HG03175 (cell line): ENCODE measurements around the gene MRTO4.
"Not testable (repeated sequence)": the region's sequence is repeated elsewhere in the genome, so short reads cannot be mapped to it uniquely, and the experiment has no call there.

ENCODE experiments used
- ATAC-seq: cut with Tn5 transposase; IDR thresholded peaks from one replicate; pipeline ENCODE4 v1.9.1; 2021; ENCODE audit warnings: mild to moderate bottlenecking, moderate library complexity; ENCODE audit not compliant: unreplicated experiment

The MRTO4 gene

DNA sequence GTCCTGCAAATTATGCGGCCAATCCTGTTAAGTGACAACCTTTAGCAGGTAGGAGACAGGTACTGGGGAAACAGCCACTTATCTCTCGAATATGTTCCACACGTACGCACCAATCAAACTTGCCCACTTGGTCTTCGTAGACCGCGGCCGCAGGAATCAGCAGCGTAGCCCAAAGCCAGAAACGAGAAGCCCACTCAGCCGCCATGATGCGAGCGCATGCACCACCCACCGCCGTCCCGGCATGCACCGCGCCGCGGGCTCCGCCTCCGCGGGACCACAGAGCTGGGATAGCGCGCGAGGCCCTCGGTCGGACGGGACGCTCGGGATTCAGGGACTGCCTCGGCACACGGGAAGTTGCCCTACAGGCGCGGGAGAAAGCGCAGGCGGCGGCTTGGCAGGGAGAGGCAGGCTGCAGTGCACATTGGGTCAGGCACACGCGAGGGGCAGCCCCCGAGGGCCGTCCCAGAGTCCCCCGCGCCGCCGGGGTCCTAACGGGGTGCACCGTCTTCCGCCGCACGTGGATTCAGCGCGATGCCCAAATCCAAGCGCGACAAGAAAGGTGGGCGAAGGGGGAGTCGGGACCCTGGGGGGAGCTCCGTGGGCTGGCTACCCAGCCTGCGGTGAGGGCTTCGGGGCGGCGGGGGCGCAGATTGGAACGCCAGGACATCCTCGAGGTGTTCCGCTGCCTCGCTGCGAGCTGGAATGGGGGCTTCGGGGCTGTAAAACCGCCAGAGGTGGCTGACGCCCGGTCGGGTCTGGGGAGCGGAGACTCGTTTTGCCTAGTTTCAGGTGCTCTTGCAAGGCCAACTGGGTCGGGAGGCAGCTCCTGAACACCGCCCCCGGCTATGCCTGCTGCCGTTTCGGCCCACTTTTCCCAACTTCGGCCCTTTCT, at the start of gene MRTO4, which contains the start of gene EMC1:
Gene MRTO4, plus strand, starts transcription at position 501 of the 892 bp plus-strand sequence. Its CDS starts 31 bp downstream, at position 532.
Gene EMC1, minus strand, starts transcription at position 220 of the 892 bp plus-strand sequence. Its CDS starts 15 bp downstream, at position 205.
- ATAC-seq: peak; percentile 77

DNA sequence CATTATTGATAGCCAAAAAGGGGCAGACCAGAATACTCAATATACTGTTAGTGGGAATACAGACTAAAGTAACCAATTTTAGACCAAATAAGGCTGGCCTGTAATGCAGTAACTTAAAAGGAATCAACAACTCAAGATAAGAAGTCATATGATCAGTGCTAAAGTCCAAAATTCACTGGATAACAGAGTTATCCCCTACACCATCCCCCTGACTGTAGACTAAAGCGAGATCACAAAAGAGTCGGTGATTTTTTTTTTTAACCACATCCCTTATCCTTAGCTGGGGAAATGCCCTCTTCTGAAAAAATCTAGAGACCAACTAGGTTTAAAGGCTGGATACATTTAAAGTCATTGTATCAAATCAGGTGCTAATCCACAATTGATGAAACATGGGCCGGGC, 49.2 kb upstream of the MRTO4 start:
- no peak for ATAC-seq

DNA sequence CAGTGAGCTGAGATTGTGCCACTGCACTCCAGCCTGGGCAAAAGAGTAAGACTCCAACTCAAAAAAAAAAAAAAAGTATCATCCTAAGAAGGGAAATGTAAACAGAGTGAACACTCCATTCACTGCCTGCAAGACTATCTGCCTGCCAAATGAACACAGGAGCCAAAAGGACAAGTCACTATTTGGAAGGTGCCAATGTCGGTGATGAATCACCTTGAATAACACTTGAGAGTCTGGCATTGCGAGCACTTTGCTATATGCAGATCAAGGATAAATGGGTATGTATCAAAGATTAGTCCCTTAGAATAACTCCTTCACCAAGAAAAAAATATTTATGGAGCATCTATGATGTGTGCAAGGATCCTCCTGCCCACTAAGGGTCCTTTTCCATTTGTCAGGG, 48.2 kb upstream of the MRTO4 start:
- no peak for ATAC-seq

DNA sequence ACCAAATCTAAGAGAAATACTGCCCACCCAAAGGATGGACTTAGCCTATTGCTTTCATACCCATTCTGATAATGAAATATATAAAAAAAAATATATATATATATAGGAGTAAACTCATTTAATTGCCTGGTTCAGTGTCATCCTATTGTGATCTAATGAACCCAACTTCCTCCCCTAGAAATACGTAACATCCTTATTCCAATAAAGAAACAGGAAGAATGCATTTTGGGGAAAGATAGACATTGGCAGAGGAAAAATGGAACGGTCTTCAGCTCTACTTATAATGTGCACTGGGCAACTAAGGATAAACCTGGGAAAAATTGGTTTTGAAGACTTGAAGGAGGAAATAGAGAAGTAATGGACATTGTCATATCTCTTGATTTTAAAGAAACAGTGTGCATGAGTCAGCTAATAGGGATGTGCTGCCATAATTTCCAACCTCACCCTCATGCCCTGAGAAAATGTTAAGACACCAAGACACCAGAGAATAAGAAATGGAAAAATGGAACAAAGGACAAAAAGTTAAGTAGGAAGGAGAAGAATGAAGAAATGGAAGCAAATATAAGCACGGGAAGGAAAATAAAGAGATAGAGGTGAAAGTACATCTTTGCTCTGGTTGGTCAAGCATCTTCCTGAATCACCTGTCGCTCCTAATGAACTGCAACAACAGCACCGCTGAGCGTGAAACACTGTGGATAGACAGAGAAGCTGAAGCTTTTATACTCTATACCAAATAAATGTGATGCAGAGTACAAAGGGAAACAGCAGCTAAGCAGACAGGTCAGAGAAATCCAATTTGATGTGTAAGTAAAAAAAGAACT, 46.9 kb upstream of the MRTO4 start:
- no peak for ATAC-seq

DNA sequence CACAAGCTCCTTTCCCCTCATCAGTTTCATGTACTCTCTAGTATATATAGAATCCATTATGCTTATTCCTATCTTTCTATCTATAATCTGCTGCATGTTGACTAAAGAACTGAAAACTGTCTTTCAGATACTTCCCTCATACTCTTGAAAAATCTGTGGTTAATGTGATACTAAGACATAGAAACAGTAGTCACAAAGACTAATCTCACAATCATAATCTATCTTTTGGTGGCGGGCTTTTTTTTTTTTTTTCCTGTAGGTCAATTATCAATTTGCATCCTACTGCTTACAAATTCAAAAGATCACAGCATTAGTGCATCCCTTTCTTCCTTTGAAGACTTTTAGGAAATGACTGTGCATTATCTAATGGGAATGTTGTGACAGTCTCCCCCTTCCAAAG, 46.2 kb upstream of the MRTO4 start:
- ATAC-seq: no peak

DNA sequence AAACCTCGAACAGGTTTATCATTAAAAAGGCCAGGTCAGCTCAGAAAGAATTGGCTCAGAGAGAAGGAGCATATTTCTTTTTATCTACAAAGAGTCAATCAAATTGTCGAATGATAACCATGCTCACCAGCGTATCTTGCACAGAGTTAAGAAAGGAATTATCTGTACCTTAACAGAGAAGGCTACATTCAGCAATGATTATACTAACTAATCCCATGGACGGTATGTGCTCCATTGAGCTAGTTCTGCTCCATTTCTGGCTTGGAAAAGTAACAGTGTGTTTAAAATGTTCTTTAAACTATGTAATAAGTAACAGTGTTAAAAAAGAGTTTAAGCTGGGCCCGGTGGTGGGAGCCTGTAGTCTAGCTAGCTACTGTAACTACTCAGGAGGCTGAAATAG, 45.8 kb upstream of the MRTO4 start:
- ATAC-seq: no peak

DNA sequence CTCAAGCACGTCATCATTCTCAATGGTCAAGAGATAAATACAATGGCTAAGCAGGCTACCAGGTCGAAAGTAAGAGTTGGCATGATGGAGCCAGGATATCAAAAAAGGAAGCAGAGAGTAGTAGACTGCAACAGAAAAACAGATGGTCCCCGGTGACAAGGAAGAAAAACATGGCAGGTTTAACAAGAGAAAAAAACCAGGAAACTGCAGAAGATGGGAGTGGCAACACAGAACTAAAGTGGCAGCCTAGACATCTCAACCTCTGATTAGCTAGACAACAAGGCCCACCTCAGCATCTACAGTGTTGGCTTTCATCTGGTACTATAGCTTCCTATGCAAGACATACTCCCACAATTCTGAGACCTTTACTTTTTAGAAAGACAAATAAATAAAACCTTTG, 44.7 kb upstream of the MRTO4 start:
- no peak for ATAC-seq

DNA sequence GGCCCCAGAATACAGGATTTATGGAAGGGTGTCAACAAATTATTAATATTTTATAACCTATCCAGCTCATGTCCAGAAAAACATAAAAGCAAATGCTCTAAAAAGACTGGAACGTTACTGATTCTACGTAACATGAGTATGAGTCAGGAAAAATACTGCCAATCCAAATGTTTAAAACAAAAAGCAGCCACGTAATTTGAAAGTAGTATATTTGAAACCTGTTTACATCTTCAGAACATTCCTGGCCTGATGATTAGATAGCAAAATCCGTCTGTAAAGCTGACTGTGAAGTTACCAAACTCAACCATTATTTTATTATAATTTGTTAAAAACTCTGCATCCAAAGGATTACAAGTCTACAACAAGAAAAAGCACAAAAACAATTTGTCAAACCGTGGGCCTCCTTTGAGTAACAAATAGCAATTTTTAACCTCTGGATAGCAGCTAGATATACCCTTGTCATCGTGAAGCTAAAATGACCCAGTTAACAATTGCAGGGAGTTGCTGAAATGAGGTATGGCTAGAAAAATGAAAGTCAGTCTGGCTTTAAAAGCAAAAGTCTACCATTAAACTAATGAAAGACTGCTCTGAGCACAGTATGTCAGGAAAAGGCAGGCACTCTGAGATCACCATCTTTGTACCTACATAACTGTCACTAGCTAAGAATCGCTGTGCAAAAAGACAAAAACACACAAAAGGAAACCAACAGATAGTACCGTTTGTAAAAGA, 42.7 kb upstream of the MRTO4 start:
- no peak for ATAC-seq

DNA sequence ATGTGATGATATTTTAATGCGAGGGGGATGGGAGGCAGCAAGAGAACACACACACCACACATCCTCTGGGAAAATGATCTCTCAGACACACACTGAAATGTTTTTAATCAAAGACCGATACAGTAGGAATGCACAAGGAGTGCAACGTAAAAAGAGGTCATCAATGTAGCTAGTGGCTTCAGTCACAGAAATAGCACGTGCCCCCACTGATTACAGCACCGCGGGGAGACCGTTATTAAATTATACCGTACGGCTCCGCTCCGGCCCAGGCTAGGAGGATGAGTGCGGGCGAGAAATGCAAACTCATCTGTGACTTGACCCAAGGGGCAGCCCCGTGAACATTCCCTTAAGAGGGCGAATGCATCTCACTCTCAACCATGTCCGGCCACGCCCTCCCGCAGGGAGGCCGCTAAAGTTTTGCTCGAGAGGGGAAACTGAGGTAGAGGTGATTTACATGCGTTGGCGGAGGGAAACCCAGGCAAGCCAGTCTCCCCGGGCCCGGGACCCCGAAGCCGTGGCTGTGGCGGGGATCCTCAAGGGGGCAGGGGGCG, 42.1 kb upstream of the MRTO4 start:
- peak; percentile 43 for ATAC-seq

DNA sequence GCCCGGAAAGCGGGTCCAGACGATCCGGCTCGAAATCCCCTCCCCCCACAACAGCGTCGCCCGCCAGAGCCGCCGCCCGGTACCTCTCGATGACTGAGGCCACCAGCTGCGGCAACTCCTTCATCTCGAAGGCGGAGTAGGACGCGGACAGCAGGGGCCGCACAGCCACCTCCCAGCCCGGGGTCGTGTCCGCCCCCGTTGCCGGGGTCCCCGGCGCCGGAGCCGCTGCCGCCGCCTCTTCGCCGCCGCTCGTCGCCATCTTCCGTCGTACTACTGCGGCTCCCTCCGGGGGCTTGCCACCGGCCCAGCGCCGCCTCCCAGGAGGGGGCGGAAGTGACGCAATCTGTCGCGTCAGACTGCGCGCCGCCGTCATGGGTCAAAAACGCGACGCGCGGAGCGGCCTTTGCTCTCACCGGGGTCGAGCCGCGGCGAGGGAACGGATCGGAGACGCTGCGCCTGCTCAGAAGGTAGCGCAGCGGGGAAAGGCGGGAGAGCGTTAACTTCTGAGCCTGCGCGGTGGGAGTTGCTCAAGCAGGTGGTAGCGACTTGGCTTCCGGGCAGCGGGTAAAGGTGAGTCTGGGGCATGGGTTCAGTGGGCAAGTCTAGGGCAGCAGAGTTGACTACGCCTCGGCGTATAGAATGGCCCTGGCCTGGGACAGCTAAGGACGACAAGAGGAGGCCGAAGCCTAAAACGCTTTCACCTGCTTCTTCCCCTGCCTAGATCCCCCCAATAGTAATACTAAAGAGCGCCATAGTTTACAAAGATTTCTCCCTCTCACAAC, 41.4 kb upstream of the MRTO4 start, which contains the start of gene UBR4:
Gene UBR4, minus strand, starts transcription at position 277 of the 782 bp plus-strand sequence. Its CDS starts 18 bp downstream, at position 259.
- ATAC-seq: peak; percentile 86

DNA sequence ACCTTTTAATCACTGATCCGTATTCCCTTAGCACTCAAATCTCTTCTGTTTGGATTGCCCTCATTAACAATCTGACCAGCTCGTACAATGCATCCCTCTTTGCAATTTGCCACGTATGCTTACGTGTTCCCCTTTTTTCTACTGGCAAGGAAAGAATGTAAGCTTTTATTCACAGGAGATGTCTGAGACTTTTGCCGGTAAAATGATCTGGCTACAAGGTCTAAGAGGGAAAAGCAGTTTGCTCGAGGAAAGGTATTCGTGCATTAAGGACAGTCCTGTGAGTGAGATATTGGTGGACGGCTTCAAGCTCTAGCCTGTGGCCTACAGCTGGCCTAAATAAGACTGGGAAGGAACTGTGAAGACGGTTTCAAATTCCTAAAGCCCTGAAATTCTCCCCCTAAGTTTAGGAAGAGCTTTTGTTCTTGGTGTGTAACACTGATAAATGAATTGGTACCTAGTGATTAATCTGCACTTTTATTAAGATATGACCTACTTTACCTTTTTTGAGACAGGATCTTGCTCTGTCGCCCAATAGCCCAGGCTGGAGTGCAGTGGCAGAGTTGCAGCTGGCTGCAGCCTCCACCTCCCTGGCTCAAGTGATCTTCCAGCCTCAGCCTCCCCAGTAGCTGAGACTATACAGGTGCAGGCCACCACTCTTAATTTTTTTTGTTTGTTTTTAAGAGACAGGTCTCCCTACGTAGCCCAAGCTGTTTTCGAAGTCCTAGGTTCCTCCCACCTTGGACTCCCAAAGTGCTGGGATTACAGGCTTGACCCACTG, 40.6 kb upstream of the MRTO4 start:
- ATAC-seq: no peak

DNA sequence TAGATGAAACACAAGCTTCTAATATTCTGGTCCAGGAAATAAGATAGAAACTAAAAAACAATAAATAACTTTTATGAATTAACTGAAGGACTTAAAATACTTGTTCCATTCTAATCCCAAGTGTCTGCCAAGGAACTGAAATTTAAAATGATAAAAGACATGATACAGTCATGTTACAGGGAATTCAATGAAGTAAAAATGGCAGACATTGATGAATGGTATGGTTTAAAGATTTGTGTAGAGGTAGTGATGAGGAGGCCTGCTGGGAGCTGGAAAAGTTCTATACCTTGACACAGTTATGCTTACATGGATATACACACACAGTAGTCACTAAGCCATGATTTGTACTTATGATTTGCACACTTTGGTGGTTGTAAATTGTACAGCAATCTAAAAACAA, 39.4 kb upstream of the MRTO4 start:
- ATAC-seq: no peak

DNA sequence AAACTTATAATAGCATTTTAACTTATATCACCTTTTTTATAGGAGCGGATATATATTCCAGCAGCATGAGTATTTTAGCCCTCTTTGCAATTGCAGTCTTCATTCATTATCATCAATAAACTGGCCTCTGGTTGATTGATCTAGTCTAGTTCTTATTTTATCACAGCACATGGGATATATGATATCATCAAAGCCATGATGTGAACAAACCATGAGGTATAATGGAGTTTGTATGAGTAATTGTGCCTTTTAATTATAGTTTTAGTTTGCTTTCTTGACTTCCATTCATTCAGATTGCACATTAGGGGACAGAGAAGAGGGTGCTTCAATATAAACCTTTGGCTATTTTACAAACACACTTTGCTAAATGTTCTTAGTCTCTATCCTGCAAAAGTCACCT, 38.0 kb upstream of the MRTO4 start:
- ATAC-seq: no peak

DNA sequence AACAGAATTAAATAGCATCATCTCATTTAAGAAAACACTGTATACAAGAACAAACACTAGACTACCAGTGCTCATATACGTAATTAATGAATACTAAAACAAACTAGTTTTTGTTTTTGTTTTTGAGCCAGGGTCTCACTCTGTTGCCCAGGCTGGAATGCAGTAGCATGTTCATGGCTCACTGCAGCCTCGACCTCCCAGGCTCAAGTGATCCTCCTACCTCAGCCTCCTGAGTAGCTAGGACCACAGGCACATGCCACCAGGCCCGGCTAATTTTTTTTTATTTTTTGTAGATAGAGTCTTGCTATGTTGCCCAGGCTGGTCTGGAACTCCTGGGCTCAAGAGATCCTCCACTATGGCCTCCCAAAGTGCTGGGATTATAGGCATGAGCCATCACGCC, 35.0 kb upstream of the MRTO4 start:
- not testable (repeated sequence) for ATAC-seq

DNA sequence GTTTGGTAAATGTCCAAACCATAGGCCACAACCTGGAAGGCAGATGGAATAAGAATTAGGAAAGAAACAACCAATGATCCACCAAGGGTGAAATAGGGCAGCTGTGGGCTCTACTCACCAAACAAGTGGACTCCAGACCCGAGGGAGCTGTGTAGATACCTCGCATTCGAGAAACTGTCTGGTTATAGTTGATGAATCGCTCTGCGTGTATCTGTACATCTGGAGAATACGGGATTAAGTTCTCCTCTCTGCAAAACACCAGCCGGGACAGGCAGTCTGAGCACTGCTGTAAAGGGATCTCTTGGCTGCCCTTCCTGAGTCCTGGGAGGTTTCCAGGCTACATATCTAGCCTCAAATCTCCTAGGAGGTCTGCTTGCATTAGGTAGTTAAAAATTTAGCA, 32.2 kb upstream of the MRTO4 start:
- ATAC-seq: no peak

DNA sequence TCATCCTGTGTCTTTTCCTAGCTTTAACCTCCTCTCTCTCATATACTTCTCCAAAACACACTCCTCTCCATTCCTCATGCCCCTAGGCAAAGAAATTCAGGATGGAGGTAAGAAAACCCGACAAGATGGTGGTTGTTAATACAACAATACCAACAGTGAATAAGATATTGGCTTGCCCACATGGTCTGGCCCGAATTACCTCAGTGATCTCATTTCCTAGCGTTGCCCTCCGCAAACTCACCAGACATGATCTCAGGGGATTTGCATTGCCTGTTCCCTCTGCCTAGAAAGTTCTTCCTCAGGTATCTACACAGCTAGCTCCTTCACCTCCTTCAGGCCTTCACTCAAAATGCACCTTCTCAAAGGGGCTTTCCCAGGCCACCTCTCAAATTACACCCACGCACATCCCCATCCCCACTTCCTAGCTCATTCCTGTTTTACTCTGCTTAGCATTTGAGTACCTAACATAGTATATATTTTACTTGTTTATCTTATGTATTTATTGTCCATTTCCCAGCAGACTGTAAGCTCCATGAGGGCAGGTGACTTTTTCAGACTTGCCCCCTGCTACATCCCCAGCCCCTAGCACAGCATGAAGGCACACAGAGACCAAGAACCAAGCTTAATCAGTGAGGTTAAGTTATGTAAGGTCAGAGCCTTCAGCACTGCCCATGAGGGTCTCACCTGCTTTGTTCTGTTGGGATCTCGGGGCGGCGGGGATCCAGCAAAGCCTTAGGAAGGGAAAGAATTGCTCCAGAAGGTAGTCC, 31.3 kb upstream of the MRTO4 start:
- ATAC-seq: no peak

DNA sequence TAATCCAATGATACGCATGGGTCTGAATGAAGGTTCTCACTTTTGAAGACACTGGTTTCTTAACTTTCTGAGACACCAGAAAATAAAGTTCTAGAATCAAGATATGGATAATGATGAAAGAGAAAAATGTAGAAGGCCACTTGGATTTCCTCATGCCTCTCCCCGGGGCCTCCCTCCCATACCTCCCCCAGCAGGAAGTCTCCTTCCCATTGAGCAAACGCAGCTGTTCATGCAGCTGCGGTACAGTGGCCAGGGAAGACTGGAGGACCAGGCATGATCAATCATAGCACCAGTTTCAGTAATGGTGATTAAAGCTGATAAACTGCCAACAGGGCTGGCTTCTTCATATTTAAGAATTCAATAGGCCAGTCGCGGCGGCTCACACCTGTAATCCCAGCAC, 30.6 kb upstream of the MRTO4 start:
- no peak for ATAC-seq

DNA sequence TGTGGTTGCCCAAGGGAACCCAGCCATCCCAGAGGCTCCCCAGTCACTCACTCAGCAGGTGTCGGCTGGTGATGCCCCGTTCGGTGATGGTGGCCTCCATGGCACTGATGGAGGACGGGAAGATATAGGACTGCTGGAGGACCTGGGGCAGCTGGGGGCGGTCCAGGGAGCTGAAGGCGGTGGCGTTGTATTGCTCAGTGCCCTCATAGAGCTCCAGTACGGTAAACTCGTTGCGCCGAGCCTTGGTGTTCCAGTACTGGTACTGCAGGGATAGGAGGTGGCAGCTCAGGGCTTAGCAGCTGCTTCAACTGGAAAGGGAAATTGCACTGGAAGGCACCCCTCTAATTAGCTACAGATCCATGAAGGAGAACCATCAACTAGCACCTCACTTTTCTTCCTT, 29.0 kb upstream of the MRTO4 start:
- ATAC-seq: no peak
